GM12864 (cell line): ENCODE data around the gene WDFY4.
A peak's percentile ranks its signal among the peaks of the same experiment; 100 is the strongest.

Experiments
- DNase-seq: peaks from one replicate; pipeline ENCODE4 v3.0.0-alpha.2; 2011; ENCODE audit warnings: low read depth
- H3K4me3 ChIP-seq: 2 replicates; pipeline ENCODE4 v1.5.1; 2011; ENCODE audit warnings: mild to moderate bottlenecking, low read depth, low read length, control low read depth
- CTCF ChIP-seq: IDR thresholded peaks from 2 replicates; pipeline ENCODE4 v1.5.1; 2011; ENCODE audit warnings: low read depth, mild to moderate bottlenecking, moderate library complexity, low read length, control low read depth, inconsistent platforms; ENCODE audit errors: missing control alignments

The WDFY4 gene

GRCh38 chr10:48659790-48660189 is 24.9 kb upstream of the WDFY4 start:
- no peak for TF ChIP-seq CTCF
- H3K4me3 ChIP-seq = no peak overlapping the region
- no peak for DNase-seq

GRCh38 chr10:48661441-48661840 is 23.2 kb upstream of the WDFY4 start:
- no peak overlapping the region for H3K4me3 ChIP-seq
- TF ChIP-seq CTCF = no peak
- no peak for DNase-seq

GRCh38 chr10:48667960-48668590 is 16.6 kb upstream of the WDFY4 start:
- TF ChIP-seq CTCF = no peak
- peak; percentile 88 for DNase-seq
- H3K4me3 ChIP-seq = peak overlapping the region; percentile 6; the same call in 1 of the 2 replicates

GRCh38 chr10:48670978-48671913 is 13.4 kb upstream of the WDFY4 start:
- peak overlapping the region; percentile 50 for H3K4me3 ChIP-seq
- TF ChIP-seq CTCF = no peak
- DNase-seq = no peak

GRCh38 chr10:48671914-48672595 is 12.6 kb upstream of the WDFY4 start:
- no peak for DNase-seq
- peak overlapping the region; percentile 50 for H3K4me3 ChIP-seq
- TF ChIP-seq CTCF = no peak

- TF ChIP-seq CTCF = no peak
- no peak for DNase-seq
- peak overlapping the region; percentile 50; the same call in 1 of the 2 replicates for H3K4me3 ChIP-seq
These were observed 11.9 kb upstream of the WDFY4 start for GRCh38 chr10:48672596-48673265.
